Measurements from ENCODE around the gene LTO1. TPM values are rescaled to one million over a fixed set of nuclear protein-coding genes. Genes with fewer than 3 reads are reported as not detected.

Gene LTO1
- total RNA-seq, 2 donors from 2014 or later, result 11.3 to 20.0 TPM

- Histone ChIP-seq H3K36me3 (no peaks in the 10 kb centered on the region), H3K27me3 (peaks cover 22% of the 10 kb centered on the region), H3K4me3 (no peak overlapping the region), H3K9ac (ENCODE audit: low read depth in 2 of 2, low read length in 2 of 2) (no peak overlapping the region), H3K27ac (no peak overlapping the region), H3K9me3 (no peaks in the 10 kb centered on the region), H3K4me1 (peaks cover 18% of the 10 kb centered on the region)
- TF ChIP-seq CTCF (IDR thresholded peaks at IDR 0.05), result no peak
- no peak for DNase-seq
- intact Hi-C loops (cut with DNase I), result no loop called here
Observed at GRCh38 chr11:69634069-69634468, 41.1 kb downstream of the LTO1 start.

GRCh38 chr11:69632900-69633299 is 42.3 kb downstream of the LTO1 start:
- Histone ChIP-seq H3K27ac (no peak overlapping the region), H3K27me3 (peaks cover 14% of the 10 kb centered on the region), H3K9me3 (no peaks in the 10 kb centered on the region), H3K4me3 (no peak overlapping the region), H3K36me3 (no peaks in the 10 kb centered on the region), H3K4me1 (peaks cover 15% of the 10 kb centered on the region), H3K9ac (ENCODE audit: low read depth in 2 of 2, low read length in 2 of 2) (no peak overlapping the region)
- TF ChIP-seq CTCF (IDR thresholded peaks at IDR 0.05), result no peak
- intact Hi-C loops (cut with DNase I), result no loop called here
- DNase-seq, result no peak

GRCh38 chr11:69630424-69630823 is 44.7 kb downstream of the LTO1 start:
- no peak overlapping the region for H3K27ac ChIP-seq
- no peaks in the 10 kb centered on the region for H3K9me3 ChIP-seq
- no peak for DNase-seq
- no peaks in the 10 kb centered on the region for H3K4me1 ChIP-seq
- no peak overlapping the region for H3K4me3 ChIP-seq
- H3K27me3 ChIP-seq, result no peaks in the 10 kb centered on the region
- TF ChIP-seq CTCF (IDR thresholded peaks at IDR 0.05), result no peak
- no peaks in the 10 kb centered on the region for H3K36me3 ChIP-seq
- H3K9ac ChIP-seq (ENCODE audit: low read depth in 2 of 2, low read length in 2 of 2), result no peak overlapping the region
- intact Hi-C loops (cut with DNase I), result no loop called here

GRCh38 chr11:69630017-69630416 is 45.1 kb downstream of the LTO1 start:
- H3K4me3 ChIP-seq, result no peak overlapping the region
- no peak for TF ChIP-seq CTCF (IDR thresholded peaks at IDR 0.05)
- H3K36me3 ChIP-seq, result no peaks in the 10 kb centered on the region
- no peaks in the 10 kb centered on the region for H3K9me3 ChIP-seq
- intact Hi-C loops (cut with DNase I), result no loop called here
- no peak overlapping the region for H3K9ac ChIP-seq (ENCODE audit: low read depth in 2 of 2, low read length in 2 of 2)
- no peak for DNase-seq
- no peaks in the 10 kb centered on the region for H3K4me1 ChIP-seq
- H3K27me3 ChIP-seq, result no peaks in the 10 kb centered on the region
- no peak overlapping the region for H3K27ac ChIP-seq

- intact Hi-C loops (cut with DNase I), result no loop called here
- DNase-seq, result no peak
Observed at GRCh38 chr11:69627551-69627950, 47.6 kb downstream of the LTO1 start.

More at GRCh38 chr11:69627551-69627950, 47.6 kb downstream of the LTO1 start:
- Histone ChIP-seq H3K27ac (no peak overlapping the region), H3K9me3 (no peaks in the 10 kb centered on the region), H3K27me3 (no peaks in the 10 kb centered on the region), H3K4me1 (no peaks in the 10 kb centered on the region), H3K36me3 (no peaks in the 10 kb centered on the region), H3K4me3 (no peak overlapping the region), H3K9ac (ENCODE audit: low read depth in 2 of 2, low read length in 2 of 2) (no peak overlapping the region)
- no peak for TF ChIP-seq CTCF (IDR thresholded peaks at IDR 0.05)
